Activated CD4-positive, CD25-positive, alpha-beta regulatory T cell (primary cell): ENCODE data around the gene ITGA6.

Experiments used
- DNase-seq, 4 experiments: peaks; one replicate each; lab custom pipeline; 2025; lab: John Stamatoyannopoulos, UW

Gene ITGA6

DNA sequence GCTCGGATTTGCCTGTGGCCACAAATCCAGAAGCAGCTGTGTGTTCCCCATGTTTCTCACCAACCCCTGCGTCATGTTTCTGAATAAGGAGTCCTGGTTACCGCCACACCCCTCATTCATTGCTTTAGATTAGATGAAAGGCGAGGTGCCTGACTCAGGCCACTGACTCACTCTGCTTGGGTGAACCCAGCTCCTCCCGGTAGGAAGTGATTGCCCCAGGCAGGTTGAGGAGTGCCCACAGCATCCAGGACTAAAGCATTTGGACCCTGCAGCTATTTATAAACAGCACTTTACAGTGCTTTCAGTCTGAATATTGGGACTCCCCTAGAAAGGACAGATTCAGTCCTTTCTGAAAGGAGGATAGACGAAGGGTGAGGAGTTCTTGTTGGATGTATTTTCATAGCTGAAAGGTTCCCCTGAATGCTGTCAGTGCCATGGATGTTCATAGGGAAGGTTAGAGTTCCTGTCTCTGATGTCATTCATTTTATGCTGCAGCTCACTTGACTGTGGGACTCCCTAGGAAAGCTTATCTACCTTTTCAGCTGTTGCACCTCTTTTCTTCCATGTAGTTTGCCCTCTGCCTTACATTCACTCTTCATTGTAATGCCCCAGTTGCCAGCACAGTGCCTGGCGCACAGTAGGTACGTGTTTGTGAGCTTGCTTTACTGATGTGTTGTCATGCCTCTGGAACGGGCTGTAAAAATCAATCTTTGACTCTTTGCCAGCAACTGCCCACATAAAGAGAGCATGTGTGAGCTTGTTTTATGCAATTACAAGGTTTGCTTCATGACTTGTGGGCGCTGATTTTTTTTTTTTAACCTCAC, 14.9 kb downstream of the ITGA6 start:
- peak; percentile 9 to 17 (median 10) for DNase-seq

DNA sequence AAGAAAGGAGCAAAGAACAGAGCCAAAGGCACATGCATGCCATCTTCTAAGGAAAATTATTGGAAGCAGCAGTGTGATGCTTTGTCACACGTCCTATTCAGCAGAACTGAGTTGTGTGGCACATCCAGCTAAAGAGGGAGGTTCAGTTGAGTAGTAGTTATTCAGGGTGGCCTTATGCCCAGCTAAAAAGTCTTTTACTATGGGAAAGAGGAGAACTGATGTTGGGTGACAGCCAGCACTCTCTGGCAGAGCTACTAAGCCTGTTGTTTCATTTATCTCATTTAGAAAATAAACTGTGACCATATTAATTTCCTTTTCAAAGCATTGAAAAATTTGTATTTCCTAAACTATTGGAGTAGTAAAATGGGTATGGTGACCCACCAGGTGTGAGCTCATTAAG, 18.5 kb downstream of the ITGA6 start:
- DNase-seq, result no peak

DNA sequence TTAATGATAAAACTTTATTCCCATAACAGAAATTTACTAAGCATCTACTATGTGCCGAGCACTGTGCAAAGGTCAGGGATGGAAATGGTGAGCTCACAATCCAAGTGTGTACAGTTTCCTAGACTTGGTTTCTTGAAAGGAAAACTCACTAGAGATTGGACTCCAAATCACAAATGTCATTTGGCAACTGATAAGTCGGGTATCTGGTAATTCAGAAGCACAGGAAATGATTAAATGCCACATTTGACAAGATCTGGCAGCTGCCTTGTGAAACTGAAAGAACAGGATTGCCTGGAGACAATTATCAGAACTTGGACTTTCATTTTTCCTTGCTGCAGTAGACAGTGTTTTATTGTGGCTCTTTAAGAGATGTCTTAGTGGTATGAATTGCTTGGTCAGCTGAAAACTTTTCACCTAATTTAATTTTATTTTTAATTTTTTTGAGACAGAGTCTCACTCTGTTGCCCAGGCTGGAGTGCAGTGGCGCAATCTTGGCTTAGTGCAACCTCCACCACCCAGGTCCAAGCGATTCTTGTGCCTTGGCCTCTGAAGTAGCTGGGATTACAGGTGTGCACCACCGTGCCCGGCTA, 19.2 kb downstream of the ITGA6 start:
- no peak for DNase-seq

DNA sequence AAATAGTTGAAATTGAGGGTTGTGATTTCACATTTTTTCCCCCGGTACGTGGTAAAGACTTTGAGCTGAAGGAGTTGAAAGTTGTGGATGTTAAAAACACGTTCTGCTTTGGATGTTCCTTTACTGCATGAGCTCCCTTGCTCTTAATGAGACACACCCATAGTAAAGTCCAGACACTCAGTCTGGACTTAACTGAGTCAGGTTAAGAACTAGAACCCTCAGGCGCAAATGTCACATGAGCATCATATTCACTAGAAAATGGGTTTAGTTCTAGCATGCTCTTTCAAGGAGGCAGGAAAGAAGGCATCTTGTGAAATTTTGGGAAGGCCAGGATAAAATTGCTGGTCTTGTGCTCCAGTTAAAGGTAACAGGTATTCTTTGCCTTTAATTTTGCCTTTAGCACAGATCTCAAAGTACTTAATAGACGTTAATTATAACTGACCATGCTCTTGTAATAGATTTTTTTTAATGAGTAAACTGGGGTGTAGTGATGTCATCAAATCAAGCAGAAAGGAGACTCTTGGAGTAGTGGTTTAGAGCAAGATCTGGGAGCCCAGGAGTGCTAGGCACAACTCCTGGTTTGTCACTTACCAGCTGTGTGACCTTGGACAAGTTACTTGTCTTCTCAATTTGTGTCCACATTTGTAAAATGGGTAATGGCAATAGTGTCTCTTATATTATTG, 20.6 kb downstream of the ITGA6 start:
- DNase-seq, result no peak

DNA sequence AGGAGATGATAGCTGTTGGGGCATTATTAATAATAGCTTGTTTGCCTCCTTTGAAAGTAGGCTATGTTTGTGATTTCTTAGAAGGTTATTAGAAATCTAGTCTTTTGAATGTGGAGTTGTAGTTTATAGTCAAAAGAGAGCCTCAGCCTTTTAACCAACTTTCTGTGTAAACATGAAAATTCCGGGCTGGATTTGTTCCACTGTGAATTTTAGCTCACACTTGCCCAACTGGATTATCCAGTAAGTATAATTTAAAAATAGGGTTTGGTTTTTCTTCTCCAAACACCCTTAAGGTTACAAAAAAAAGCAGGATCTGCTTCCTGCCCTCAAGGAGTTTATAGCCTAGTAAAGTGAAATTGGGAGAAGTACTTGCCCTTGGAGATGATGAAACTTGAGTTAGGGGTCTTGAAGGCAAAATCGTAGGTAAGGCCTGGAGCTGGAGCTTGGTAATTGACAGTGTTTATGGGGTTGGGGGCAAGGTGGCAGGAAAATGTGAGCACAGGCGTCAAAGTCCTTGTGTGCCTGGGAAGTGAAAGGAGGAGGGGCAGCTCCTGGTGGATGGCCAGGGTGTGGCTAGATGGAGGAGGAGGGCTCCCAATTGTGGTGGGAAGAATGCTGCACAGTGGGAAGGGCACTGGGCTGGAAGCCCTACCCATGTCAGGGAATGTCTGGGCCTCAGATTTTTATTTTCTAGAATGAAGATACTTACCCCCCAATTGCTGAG, 21.3 kb downstream of the ITGA6 start:
- no peak for DNase-seq

DNA sequence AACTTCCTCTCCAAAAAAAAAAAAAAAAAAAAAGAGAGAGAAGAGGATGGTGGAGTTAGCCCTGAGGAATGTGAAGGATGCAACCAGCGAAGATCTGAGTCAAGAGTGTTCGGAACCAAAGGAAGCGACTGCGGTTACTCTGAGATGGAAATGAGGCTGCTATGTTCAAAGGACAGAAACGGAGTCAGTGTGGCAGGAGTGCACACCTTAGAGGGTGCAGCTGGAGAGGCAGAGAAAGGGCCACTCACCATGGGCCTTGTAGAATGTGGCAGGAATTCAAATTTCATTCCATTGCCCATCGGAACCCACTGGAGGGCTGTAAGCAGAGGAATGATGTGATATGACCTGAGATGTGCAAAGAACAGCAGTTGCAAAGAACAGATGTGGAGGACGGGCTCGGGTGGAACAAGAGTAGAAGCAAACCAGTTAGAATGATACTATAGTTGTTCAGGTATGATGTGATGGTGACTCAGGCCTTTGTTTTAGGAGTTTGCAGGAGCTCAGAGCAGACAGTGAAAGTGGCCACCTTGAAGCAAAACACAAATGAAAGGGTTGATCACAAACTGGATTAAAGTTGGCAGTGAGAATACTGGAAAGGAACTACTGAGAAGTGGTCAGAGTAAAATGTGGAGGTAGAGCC, 22.6 kb downstream of the ITGA6 start:
- DNase-seq, result no peak

DNA sequence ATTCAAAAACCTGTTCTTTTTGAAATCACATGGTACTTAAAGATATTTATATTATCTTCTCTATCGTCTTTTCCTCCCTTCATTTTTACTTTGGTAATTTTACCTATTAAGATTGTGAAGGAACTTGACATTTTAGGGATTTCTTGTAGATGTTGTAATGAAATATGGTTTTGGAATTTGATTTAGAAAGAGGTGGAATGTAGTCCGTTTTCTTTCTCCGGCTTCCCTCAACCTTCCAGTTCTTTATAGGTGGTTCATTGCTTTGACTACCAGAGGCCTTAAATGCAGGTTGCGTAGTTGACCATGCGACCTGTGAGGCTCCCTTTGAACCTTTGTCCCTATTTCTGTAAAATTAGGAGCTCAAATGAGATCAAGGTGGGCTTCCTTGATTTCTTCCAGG, 24.5 kb downstream of the ITGA6 start:
- DNase-seq, result no peak

DNA sequence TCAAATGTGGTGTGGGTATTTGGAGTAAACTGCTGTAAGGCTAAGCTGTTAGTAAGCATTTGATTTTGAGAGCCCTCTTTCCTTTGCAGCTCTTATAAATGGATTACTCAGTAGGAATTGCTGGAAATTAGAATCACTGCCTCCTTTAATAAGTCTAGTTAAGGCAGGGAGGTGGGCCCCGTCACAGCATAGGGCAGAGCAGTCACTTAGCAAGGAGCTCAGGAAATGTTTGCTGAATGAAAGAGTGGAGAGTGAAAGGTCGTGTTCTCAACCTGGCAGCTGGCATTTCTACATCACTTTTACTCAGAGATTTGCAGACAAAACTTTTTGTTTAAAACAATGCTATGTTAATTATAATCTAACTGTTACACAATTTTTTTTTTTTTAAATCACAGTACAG, 25.5 kb downstream of the ITGA6 start:
- no peak for DNase-seq

DNA sequence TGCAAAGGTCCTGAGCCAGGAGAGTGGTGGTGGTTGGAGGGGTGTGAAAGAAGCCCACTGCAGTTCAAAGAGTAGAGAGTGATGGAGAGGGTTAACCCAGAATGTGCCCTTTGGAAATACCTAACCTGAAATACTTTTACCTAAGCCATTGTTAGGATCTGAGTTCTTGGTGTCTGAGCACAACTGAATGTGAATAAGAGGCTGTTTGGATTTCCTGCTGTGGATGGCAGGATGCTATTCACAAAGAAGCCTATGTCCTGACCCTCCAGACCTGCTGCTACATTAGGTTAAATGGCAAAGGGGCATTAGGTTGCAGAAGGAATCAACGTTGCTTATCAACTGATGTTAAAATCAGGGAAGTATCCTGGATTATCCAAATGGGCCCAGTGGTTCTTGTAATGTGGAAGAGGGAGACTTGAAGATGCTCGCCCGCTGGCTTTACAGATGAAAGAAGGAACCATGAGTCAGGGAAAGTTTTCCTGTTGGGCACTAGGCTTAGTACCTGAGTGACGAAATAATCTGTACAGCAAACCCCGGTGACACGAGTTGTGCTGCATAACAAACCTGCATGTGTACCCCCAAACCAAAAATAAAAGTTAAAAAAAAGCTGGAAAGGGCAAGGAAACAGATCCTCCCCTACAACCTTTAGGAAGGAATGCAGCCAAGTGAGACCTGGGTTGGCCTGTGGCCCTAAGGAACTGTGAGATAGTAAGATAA, 27.2 kb downstream of the ITGA6 start:
- no peak for DNase-seq

DNA sequence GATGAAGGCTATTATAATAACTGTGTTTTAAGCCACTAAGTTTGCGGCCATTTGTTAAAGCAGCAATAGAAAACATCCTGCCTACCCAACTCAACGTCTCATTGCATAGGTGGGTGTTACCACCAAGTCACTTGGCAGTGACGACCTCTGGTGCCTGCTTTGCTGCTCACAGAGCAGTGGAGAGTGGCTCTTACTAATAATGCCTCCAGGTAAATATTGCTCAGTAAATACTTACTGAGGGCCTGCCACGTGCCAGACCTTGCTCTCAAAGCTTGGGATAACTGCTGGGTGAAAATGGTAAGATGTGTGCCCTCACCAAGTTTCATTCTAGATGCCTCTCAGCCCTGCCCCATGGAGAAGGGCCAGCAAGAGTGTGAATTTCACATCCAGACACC, 27.7 kb downstream of the ITGA6 start:
- DNase-seq, result no peak

DNA sequence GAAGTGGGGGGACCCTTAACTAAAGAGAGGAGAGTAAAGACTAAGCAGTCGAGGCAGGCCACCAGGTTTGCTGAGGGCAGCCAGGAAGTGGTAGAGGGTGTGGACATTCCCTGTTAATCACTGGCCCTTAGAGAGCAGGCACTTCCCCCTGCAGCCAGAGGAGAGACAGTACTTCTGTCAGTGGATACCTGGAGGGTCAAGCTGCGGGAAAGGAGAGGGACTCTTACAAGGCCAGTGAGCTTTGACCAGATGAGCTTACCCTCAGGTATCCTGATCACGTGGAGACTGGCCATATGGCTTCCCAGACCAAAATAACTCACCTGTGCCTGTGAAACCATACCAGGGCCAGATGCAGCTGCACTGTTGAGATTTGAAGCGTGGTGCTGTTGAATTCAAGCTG, 28.6 kb downstream of the ITGA6 start:
- no peak for DNase-seq

DNA sequence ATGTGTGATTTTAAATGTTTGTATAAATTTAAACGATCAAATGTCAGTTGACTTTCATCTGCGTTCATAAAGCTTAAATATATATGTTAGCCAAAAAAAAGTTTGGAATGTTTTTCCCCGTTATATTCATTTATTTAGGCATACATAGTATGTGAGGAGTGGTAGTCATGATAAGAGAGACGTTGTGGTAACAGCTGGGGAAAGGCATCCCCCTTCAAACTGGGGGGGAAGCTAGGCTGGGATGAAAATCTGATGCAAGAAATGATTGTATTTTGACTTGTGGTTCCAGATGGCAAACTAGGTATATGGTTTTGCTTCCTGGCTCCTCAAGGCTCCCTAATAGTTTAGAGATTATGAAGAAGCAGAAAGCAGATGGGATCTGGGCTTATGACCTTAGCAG, 30.1 kb downstream of the ITGA6 start:
- DNase-seq, result no peak

DNA sequence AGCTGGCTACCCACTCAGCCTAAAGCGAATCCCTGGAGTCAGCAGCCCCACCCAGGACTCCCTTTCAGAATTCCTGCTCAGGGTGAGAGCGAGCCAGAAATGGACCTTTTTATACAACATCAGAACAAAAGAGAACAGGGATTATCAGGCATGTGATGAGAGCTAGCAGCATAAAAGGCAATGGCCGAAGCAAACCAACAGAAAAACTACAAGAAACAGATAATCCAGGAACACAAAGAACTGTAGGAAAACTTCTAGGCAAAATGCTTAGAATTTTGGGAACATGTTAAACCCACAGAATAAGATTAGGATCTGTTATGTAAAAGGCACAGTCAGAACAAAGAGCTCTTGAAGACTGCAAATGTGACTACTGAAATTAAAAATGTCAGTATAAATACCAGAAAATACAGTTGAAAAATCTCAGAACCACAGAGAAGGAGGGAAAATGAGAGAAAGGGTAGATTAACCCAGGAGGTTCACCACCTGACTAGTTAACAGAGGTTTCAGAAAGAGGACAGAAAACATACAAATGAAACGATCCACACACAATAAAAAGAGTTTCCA, 31.3 kb downstream of the ITGA6 start:
- no peak for DNase-seq

DNA sequence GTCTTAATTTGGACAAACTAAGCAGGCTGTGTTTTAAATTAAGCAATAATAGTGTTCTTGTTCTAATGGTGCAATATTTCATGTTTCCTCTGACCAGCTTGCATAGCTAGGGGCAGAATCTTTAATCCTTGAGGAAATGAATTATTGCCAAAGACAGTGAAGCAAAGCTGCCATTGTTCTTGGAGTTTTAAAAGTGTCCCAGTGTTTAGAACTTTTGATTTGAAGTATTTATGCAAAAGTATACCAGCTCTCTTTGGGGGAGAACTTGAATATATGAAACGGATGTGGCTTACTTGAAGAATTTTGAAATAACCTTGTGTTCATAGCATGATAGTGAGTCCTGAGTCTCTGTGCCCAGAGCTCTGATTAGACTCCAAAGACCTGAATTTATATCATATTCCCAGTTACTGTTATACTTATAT, 33.4 kb downstream of the ITGA6 start:
- no peak for DNase-seq

DNA sequence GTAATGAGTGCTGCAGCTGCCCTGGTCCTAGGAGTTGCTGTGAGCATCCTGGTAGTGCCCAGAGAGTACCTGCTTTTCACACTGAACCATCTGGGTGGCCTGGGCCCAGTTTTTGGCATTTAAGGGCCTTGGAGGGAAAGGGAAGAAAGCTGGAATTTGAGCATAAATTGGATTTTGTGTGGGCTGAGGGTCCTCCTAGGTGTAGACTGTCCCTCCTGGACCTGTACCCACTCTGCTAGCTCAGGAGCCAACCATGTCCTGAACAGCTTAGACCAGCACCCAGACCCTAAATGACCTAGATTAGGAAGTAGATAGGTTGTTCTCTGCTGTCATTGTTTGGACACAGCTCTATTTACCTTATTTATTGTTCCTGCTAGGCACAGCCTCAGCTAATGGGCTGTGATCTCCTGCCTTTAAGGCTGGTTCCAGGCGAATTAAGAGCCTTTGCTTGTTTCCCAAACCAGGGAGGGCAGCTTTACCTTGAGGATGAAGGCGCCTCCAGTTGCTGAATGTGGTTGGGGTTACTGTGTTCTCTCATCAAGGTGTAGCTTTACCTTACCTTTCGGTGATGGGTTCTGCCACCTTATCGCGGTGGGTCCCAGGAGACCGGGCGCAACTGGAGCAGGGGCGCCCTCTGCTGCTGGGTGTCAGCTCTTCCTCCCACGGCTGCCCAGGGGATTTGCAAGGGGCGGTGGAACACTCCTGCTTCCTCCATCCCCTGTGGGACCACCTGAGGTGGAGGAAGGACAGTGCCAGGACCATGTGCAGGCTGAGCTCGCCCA, 34.4 kb downstream of the ITGA6 start:
- DNase-seq, result peak; percentile 58 to 62 (median 60)

DNA sequence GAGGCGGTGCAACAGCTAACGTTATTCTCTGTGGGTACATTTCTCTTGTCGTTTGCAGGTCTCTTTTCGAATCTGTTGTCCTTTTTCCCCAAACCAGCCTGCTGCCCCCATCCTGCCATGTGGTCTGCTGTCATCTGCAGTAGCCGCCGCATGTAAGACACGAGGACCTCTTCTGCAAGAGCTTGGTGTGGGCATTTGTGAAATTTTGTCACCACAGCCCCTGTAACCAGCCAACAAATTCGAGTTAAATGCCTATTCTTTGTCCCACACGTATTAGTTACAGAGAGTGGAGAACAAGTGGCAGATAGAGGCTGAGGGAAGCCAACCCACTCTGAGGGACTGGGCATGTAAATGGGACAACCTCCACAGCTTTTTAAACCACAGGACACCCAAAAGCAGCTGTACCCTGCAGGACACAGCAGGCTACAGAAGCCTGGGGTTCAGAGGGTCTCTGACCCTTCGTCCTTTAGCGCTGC, 35.0 kb downstream of the ITGA6 start:
- no peak for DNase-seq

DNA sequence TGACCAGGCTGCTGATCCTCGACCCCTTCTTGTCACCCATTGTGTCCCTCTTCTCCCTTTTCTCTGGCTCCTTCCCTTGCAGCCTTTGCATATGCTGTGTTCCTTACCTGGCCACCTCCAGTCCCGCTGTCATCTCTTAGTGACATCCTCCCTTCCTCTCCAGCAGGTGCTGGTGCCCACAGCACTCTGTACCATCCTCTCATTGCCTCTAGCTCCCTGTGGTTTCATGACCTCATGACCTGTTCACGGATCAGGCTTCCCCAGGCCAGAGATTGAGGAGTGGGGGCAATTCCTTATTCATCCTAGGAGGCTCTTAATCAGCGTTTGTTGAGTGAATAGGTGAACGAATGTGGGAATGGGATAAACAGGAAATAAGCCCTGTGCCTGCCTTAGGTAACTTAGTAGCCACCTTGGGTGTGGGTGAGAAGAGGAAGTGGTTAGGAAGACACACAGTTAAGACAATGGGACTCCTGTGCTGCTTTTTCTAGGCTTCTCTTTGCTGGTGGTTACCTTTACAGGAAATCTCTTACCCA, 35.5 kb downstream of the ITGA6 start:
- DNase-seq, result peak in 1 of 4 experiments; percentile 11

DNA sequence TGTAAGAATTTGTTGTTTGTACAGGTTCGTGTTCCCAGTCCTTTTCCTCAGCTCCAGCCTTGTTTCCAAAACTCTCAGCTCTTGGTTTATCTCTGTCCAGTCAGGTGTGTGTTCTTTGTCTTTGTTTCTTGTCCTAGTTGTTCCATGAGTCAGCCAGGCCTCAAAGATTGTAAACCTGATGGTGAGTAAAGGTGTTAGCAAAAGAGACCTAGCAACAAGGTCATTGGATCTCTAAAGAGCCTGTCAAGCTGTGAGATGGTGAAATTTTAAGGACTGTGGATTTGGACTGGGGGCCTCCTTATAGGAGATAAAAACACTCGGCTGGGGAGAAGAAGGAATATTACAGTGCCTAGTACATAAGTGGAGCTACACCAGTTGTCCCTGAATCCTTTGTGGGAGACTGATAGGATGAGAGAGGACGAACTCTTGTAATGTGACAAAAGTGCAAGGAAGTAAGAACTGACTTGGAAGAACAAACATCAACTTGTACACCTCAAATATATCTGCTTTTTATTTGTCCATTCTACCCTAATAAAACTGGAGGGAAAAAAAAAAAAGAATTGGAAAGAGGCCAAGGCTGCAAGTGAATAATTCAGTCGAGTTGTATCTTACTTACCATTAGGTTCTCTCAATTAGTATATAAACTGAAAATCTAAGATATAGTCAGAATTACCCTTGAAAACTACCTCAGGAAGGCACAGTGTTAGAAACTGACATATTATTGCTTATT, 37.2 kb downstream of the ITGA6 start:
- DNase-seq, result no peak
